ENCODE results near the gene MARVELD2.

DNA sequence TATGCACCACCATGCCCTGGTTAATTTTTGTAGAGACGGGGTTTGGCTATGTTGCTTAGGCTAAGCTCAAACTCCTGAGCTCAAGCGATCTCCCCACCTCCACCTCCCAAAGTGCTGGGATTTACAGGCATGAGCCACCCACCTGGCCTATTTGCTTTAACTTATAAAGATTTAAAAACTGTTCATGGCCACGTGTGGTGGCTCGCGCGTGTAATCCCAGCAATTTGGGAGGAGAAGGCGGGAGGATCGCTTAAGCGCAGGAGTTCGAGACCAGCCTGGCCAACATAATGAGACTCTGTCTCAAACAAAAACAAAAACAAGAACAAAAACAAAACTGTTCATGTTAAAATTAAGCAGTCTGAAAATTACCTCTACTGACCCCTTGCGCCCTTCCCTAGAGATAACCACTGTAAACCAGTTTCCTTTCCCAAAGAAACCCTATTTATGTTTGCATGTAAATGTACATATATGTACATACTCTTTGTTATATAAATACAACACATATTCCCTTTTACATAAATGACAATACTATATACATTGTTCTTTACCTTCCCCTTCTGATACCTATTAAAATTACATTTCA is 47.1 kb upstream of the MARVELD2 start:
- no peak for TF ChIP-seq EP300 (IDR thresholded peaks at IDR 0.05)
- TF ChIP-seq, protein P1, sequence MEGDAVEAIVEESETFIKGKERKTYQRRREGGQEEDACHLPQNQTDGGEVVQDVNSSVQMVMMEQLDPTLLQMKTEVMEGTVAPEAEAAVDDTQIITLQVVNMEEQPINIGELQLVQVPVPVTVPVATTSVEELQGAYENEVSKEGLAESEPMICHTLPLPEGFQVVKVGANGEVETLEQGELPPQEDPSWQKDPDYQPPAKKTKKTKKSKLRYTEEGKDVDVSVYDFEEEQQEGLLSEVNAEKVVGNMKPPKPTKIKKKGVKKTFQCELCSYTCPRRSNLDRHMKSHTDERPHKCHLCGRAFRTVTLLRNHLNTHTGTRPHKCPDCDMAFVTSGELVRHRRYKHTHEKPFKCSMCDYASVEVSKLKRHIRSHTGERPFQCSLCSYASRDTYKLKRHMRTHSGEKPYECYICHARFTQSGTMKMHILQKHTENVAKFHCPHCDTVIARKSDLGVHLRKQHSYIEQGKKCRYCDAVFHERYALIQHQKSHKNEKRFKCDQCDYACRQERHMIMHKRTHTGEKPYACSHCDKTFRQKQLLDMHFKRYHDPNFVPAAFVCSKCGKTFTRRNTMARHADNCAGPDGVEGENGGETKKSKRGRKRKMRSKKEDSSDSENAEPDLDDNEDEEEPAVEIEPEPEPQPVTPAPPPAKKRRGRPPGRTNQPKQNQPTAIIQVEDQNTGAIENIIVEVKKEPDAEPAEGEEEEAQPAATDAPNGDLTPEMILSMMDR (IDR thresholded peaks at IDR 0.05), result no peak

All from ovary (tissue), 3 donors.